Stimulated activated CD4-positive, alpha-beta T cell treated with anti-CD3 and anti-CD28 coated beads, Interleukin-2, amount 100 ng/mL, for 48 hours (primary cell): ENCODE results near the gene LIN7C.

Experiments
- DNase-seq, 2 donors: peaks; one replicate each; pipeline ENCODE4 v3.0.0-alpha.2; 2020

LIN7C gene

GRCh38 chr11:27444801-27445215 is 61.8 kb downstream of the LIN7C start:
- no peak for DNase-seq
